GM18507 (cell line): ENCODE data around the gene TEAD3.
"Not testable (repeated sequence)": the region's sequence is repeated elsewhere in the genome, so short reads cannot be mapped to it uniquely, and the experiment has no call there.

Experiments used
- DNase-seq: peaks from one replicate; pipeline ENCODE4 v3.0.0; 2011; ENCODE audit warnings: low read depth; ENCODE audit not compliant: insufficient read length; ENCODE audit errors: extremely low spot score
- FAIRE-seq: peaks from 2 replicates; lab custom pipeline; 2011; peaks lifted over from hg19 to GRCh38; lab: Jason Lieb, UNC

Gene TEAD3

GRCh38 chr6:35515939-35516338 lies 19.1 kb upstream of the TEAD3 start:
- not testable (repeated sequence) for FAIRE-seq, DNase-seq

- FAIRE-seq (no peak), DNase-seq (no peak)
These were observed 17.7 kb upstream of the TEAD3 start for GRCh38 chr6:35514587-35514986.

GRCh38 chr6:35512740-35513139 lies 15.9 kb upstream of the TEAD3 start, which contains the start of gene TULP1:
Gene TULP1 (minus strand): TSS chr6:35512896. CDS start chr6:35512858, 38 bp downstream.
- DNase-seq: no peak
- FAIRE-seq: no peak

- DNase-seq (no peak), FAIRE-seq (no peak)
These were observed 15.1 kb upstream of the TEAD3 start for GRCh38 chr6:35512006-35512405.

- FAIRE-seq (no peak), DNase-seq (no peak)
These were observed 14.7 kb upstream of the TEAD3 start for GRCh38 chr6:35511562-35511941.

- no peak for DNase-seq
- FAIRE-seq: no peak
These were observed 14.2 kb upstream of the TEAD3 start for GRCh38 chr6:35510916-35511561.

GRCh38 chr6:35508542-35508941 lies 11.7 kb upstream of the TEAD3 start:
- DNase-seq: no peak
- no peak for FAIRE-seq

- no peak for FAIRE-seq
These were observed 11.1 kb upstream of the TEAD3 start for GRCh38 chr6:35508027-35508426.

GRCh38 chr6:35507221-35507620 lies 10.3 kb upstream of the TEAD3 start:
- FAIRE-seq (no peak), DNase-seq (no peak)

More at GRCh38 chr6:35508027-35508426, 11.1 kb upstream of the TEAD3 start:
- no peak for DNase-seq

GRCh38 chr6:35506536-35506935 lies 9.7 kb upstream of the TEAD3 start:
- no peak for DNase-seq
- no peak for FAIRE-seq

- DNase-seq (no peak), FAIRE-seq (no peak)
These were observed 9.1 kb upstream of the TEAD3 start for GRCh38 chr6:35505999-35506412.

- FAIRE-seq (no peak), DNase-seq (no peak)
These were observed 6.7 kb upstream of the TEAD3 start for GRCh38 chr6:35503534-35503933.

- DNase-seq: no peak
- FAIRE-seq: no peak
These were observed 4.9 kb upstream of the TEAD3 start for GRCh38 chr6:35501784-35502183.

- FAIRE-seq (no peak), DNase-seq (no peak)
These were observed 3.9 kb upstream of the TEAD3 start for GRCh38 chr6:35500782-35501181.

- no peak for FAIRE-seq
These were observed 2.5 kb upstream of the TEAD3 start for GRCh38 chr6:35499372-35499771.

GRCh38 chr6:35498422-35499067 lies 1.7 kb upstream of the TEAD3 start:
- DNase-seq (no peak), FAIRE-seq (no peak)

More at GRCh38 chr6:35499372-35499771, 2.5 kb upstream of the TEAD3 start:
- no peak for DNase-seq

- DNase-seq: peak; percentile 23
- FAIRE-seq: no peak
These were observed 917 bp upstream of the TEAD3 start for GRCh38 chr6:35497571-35498421.

GRCh38 chr6:35496036-35496840 lies 641 bp downstream of the TEAD3 start:
- DNase-seq (no peak), FAIRE-seq (no peak)

GRCh38 chr6:35495258-35496035 lies 1.4 kb downstream of the TEAD3 start:
- no peak for FAIRE-seq
- no peak for DNase-seq
